K562 (cell line): ENCODE data around the gene IDUA. TPM values are rescaled to one million over a fixed set of nuclear protein-coding genes. Genes with fewer than 3 reads are reported as not detected.

Experiments
- BACH1 ChIP-seq: fragments of 200-800 bp; sonication (Bioruptor generic); IDR thresholded peaks from 2 replicates; pipeline ENCODE4 v1.6.1; 2016; ENCODE audit warnings: missing genetic modification characterization, missing compliant biosample characterization
- CHD1 ChIP-seq: fragments of 200-600 bp; sonication (generic); IDR thresholded peaks from one replicate; pipeline ENCODE4 v1.6.1; 2012; ENCODE audit warnings: mild to moderate bottlenecking, moderate library complexity, low read length, inconsistent platforms
- FOXK2 ChIP-seq, 2 experiments: fragments of 450-650 bp; IDR thresholded peaks in 1 of 2; conservative IDR thresholded peaks in 1 of 2; 2 replicates each; pipeline ENCODE4 v1.6.1; 2016; ENCODE audit warnings: low read depth in 2 of 2, mild to moderate bottlenecking in 1 of 2
- LARP7 ChIP-seq: fragments of 450-650 bp; IDR thresholded peaks from 2 replicates; pipeline ENCODE4 v1.6.1; 2016
- MAFF ChIP-seq: IDR thresholded peaks from 2 replicates; pipeline ENCODE4 v1.6.1; 2012; ENCODE audit warnings: low read length, improper control_type of control experiment
- MTA1 ChIP-seq: fragments of 450-650 bp; IDR thresholded peaks from 2 replicates; pipeline ENCODE4 v1.6.1; 2017; ENCODE audit warnings: borderline replicate concordance
- NBN ChIP-seq: fragments of 450-650 bp; IDR thresholded peaks from 2 replicates; pipeline ENCODE4 v1.6.1; 2016; ENCODE audit warnings: low read depth, mild to moderate bottlenecking
- NFIC ChIP-seq: fragments of 450-650 bp; IDR thresholded peaks from 2 replicates; pipeline ENCODE4 v1.6.1; 2017; ENCODE audit warnings: mild to moderate bottlenecking, inconsistent platforms
- TCFL5 ChIP-seq: fragments of 250-450 bp; sonication (Bioruptor Pico); conservative IDR thresholded peaks from 2 replicates; pipeline ENCODE4 v1.6.1; 2021; ENCODE audit warnings: mild to moderate bottlenecking, moderate library complexity, matching md5 sums
- XRCC5 ChIP-seq: fragments of 200-400 bp; formaldehyde crosslinking; IDR thresholded peaks from 2 replicates; pipeline ENCODE4 v1.6.1; 2017; ENCODE audit warnings: low read depth, mild to moderate bottlenecking, low read length
- ZNF140 ChIP-seq: fragments of 250-450 bp; sonication (Bioruptor Pico); IDR thresholded peaks from 2 replicates; pipeline ENCODE4 v1.8.0; 2021; ENCODE audit warnings: moderate library complexity, mild to moderate bottlenecking, inconsistent platforms
- ZNF785 ChIP-seq: fragments of 250-450 bp; sonication (Bioruptor Pico); IDR thresholded peaks from 2 replicates; pipeline ENCODE4 v1.4.0; 2020; ENCODE audit warnings: mild to moderate bottlenecking
- polyA plus RNA-seq, 8 experiments: library from polyadenylated mRNA; depleted of rRNA in 4 of 8; stranded (reverse) in 5 of 8; unstranded in 3 of 8; fragments of >200 nt; fragmentation: Nextera tagmentation in 2 of 8; fragmentation: Illumina TruSeq in 1 of 8; extraction: Ambion mirVana in 2 of 8; extraction: Trizol in 1 of 8; gene quantifications; 2 replicates each; pipeline versions ENCODE4 v1.2.1 to v1.2.3, GENCODE V29; 2011 to 2014; ENCODE audit warnings: inconsistent platforms in 1 of 8, missing spikeins in 1 of 8
- total RNA-seq, 7 experiments: library from RNA; depleted of rRNA in 6 of 7; stranded (reverse); fragments of >200 nt in 6 of 7; fragmentation: Illumina TruSeq in 2 of 7; extraction: Trizol in 2 of 7; gene quantifications; 2 replicates each; pipeline versions ENCODE4 v1.2.1 to v1.2.3, GENCODE V29; 2011 to 2021; ENCODE audit warnings: low replicate concordance in 1 of 7
- TF ChIP-seq, protein P1 (sequence below), 2 experiments: fragments of 450-650 bp in 1 of 2; sonication (generic) in 1 of 2; formaldehyde crosslinking in 1 of 2; IDR thresholded peaks; 2 replicates each; pipeline versions ENCODE4 v1.7.1 to v1.9.0; 2016 to 2022; ENCODE audit warnings: inconsistent platforms in 1 of 2, mild to moderate bottlenecking in 1 of 2, missing genetic modification reagents in 1 of 2
- TF ChIP-seq, protein P2 (sequence below): fragments of 450-650 bp; IDR thresholded peaks from 2 replicates; pipeline ENCODE4 v1.6.1; 2017; ENCODE audit warnings: antibody characterized with exemption
- TF ChIP-seq, protein P3 (sequence below): IDR thresholded peaks from 2 replicates; pipeline ENCODE4 v1.6.1; 2016; ENCODE audit warnings: missing genetic modification characterization, missing compliant biosample characterization

IDUA gene
- total and polyA plus RNA-seq, 9 of the 15 experiments (the other 6 are each of a cell fraction or from before 2014, with no cell fraction given): 0.04 to 16.1 (median 1.2) TPM

DNA sequence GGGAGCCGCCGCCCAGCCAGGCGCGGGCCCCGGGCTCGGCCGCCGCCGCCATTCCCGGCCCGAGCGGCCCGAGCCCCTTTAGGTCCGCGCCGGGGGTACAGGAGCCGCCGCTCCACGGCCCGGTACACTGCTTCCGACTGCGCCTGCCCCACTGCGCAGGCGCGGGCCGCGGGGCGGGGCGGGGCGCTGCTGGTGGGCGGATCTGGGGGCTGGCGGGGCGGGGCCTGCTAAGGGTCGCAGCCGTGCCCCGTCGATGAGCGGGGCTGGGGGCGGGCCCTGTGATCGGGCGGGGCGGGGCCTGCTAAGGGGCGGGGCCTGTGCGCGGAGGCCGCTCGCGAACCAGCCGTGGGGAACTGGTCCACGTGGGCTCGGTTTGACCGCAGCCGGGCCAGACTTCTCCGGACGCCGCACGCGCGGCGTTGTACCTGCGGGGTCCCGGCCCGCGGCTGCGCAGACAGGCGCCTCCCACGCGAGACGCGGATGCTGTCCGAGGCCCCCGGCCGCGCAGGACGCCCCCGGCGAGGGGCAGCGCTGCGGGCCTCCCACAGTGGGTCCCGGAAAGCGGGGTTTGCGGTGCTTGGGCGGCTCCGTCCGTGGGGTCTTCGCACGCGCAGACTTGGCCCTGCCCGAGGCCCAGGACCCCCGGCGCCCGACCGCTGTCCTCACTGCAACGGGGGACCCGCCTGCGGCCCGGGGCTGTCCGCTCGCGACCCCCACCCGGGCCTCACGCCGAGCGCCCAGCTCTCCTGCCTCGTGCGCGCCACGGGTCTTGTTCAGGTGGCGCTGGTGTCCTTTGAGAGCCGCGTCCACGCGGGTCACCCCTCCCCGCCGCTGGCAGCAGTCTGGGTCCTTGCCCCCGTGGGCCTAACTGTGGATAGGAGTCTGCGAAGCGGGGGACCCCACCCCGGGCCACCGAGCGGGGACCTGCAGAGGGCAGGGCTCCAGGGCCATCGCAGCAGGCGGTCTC, 13.1 kb upstream of the IDUA start, which contains the start of gene DGKQ (continued):
- TF ChIP-seq, protein P1, sequence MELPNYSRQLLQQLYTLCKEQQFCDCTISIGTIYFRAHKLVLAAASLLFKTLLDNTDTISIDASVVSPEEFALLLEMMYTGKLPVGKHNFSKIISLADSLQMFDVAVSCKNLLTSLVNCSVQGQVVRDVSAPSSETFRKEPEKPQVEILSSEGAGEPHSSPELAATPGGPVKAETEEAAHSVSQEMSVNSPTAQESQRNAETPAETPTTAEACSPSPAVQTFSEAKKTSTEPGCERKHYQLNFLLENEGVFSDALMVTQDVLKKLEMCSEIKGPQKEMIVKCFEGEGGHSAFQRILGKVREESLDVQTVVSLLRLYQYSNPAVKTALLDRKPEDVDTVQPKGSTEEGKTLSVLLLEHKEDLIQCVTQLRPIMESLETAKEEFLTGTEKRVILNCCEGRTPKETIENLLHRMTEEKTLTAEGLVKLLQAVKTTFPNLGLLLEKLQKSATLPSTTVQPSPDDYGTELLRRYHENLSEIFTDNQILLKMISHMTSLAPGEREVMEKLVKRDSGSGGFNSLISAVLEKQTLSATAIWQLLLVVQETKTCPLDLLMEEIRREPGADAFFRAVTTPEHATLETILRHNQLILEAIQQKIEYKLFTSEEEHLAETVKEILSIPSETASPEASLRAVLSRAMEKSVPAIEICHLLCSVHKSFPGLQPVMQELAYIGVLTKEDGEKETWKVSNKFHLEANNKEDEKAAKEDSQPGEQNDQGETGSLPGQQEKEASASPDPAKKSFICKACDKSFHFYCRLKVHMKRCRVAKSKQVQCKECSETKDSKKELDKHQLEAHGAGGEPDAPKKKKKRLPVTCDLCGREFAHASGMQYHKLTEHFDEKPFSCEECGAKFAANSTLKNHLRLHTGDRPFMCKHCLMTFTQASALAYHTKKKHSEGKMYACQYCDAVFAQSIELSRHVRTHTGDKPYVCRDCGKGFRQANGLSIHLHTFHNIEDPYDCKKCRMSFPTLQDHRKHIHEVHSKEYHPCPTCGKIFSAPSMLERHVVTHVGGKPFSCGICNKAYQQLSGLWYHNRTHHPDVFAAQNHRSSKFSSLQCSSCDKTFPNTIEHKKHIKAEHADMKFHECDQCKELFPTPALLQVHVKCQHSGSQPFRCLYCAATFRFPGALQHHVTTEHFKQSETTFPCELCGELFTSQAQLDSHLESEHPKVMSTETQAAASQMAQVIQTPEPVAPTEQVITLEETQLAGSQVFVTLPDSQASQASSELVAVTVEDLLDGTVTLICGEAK (IDR thresholded peaks at IDR 0.05): no peak
- TF ChIP-seq, protein P1 (CRISPR knock-in tag; IDR thresholded peaks at IDR 0.05): no peak
- TF ChIP-seq FOXK2 (conservative IDR thresholded peaks at IDR 0.05 in 1 of 2, IDR thresholded peaks at IDR 0.05 in 1 of 2; ENCODE audit: low read depth in 2 of 2) (no peak), ZNF785 (CRISPR knock-in tag) (no peak), LARP7 (no peak), NBN (no peak), MTA1 (no peak), BACH1 (tag) (no peak), CHD1 (no peak), MAFF (no peak), ZNF140 (CRISPR knock-in tag) (no peak), TCFL5 (CRISPR knock-in tag) (no peak), XRCC5 (no peak), NFIC (no peak)
- TF ChIP-seq, protein P2, sequence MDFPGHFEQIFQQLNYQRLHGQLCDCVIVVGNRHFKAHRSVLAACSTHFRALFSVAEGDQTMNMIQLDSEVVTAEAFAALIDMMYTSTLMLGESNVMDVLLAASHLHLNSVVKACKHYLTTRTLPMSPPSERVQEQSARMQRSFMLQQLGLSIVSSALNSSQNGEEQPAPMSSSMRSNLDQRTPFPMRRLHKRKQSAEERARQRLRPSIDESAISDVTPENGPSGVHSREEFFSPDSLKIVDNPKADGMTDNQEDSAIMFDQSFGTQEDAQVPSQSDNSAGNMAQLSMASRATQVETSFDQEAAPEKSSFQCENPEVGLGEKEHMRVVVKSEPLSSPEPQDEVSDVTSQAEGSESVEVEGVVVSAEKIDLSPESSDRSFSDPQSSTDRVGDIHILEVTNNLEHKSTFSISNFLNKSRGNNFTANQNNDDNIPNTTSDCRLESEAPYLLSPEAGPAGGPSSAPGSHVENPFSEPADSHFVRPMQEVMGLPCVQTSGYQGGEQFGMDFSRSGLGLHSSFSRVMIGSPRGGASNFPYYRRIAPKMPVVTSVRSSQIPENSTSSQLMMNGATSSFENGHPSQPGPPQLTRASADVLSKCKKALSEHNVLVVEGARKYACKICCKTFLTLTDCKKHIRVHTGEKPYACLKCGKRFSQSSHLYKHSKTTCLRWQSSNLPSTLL: no peak
- TF ChIP-seq, protein P3, sequence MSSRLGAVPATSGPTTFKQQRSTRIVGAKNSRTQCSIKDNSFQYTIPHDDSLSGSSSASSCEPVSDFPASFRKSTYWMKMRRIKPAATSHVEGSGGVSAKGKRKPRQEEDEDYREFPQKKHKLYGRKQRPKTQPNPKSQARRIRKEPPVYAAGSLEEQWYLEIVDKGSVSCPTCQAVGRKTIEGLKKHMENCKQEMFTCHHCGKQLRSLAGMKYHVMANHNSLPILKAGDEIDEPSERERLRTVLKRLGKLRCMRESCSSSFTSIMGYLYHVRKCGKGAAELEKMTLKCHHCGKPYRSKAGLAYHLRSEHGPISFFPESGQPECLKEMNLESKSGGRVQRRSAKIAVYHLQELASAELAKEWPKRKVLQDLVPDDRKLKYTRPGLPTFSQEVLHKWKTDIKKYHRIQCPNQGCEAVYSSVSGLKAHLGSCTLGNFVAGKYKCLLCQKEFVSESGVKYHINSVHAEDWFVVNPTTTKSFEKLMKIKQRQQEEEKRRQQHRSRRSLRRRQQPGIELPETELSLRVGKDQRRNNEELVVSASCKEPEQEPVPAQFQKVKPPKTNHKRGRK (tag): no peak
